Progenitor cell of endocrine pancreas (in vitro differentiated cells): ENCODE data around the gene CYP1B1. TPM values are rescaled to one million over a fixed set of nuclear protein-coding genes. Genes with fewer than 3 reads are reported as not detected.
A peak's percentile ranks its signal among the peaks of the same experiment; 100 is the strongest.

Source experiments
- DNase-seq: peaks from one replicate; pipeline ENCODE4 v3.0.0; 2021; ENCODE audit warnings: low spot score; ENCODE audit not compliant: unreplicated experiment
- H3K27ac Mint-ChIP-seq: 2 replicates; pipeline ENCODE4 v1.8.0; 2021; ENCODE audit warnings: mild to moderate bottlenecking, moderate library complexity, mixed read lengths
- H3K27me3 Mint-ChIP-seq: 2 replicates; pipeline ENCODE4 v1.8.0; 2021; ENCODE audit warnings: mixed read lengths
- H3K36me3 Mint-ChIP-seq: 2 replicates; pipeline ENCODE4 v1.8.0; 2022; ENCODE audit warnings: mixed read lengths; ENCODE audit not compliant: insufficient read depth
- H3K4me1 Mint-ChIP-seq: 2 replicates; pipeline ENCODE4 v1.8.0; 2021; ENCODE audit warnings: low read depth, mixed read lengths
- H3K4me3 Mint-ChIP-seq: 2 replicates; pipeline ENCODE4 v1.8.0; 2021; ENCODE audit warnings: low read depth, mild to moderate bottlenecking, moderate library complexity, mixed read lengths
- H3K9me3 Mint-ChIP-seq: 2 replicates; pipeline ENCODE4 v1.8.0; 2021; ENCODE audit warnings: low read depth, mixed read lengths
- total RNA-seq: library from RNA; stranded (reverse); gene quantifications from 2 replicates; pipeline ENCODE4 v1.2.1, GENCODE V29; 2021
- TF ChIP-seq, protein P1 (sequence below): fragments of 200-600 bp; sonication (generic); IDR thresholded peaks from one replicate; pipeline ENCODE4 v1.5.0; 2021; ENCODE audit warnings: antibody characterized with exemption, mild to moderate bottlenecking; ENCODE audit not compliant: unreplicated experiment

CYP1B1 gene
- total RNA-seq, 1 donor from 2014 or later: 1.6 TPM

DNA sequence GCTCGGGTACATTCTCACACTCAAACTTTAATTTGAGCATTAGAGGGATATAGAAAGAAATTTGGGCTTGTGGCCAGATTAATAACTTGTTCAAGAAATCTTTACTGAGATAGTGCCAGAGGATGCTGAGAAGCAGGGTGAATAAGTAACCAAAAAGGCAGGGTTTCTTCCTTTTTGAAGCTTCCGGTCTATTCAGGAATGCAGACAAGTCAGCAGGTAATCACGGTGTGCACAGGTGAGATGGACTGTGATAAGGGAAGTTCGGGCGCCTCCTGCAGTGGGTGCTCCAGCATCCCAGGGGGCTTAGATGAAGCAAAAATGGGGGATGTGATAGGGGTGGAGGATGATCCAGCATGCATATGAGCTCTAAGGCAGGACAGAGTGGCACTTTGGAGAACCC is 44.9 kb upstream of the CYP1B1 start:
- Mint-ChIP-seq H3K9me3 (no peaks in the 10 kb centered on the region), H3K36me3 (no peaks in the 10 kb centered on the region), H3K27ac (no peak overlapping the region), H3K4me1 (peaks cover 2% of the 10 kb centered on the region), H3K4me3 (no peak overlapping the region), H3K27me3 (no peaks in the 10 kb centered on the region)
- DNase-seq: no peak
- TF ChIP-seq, protein P1, sequence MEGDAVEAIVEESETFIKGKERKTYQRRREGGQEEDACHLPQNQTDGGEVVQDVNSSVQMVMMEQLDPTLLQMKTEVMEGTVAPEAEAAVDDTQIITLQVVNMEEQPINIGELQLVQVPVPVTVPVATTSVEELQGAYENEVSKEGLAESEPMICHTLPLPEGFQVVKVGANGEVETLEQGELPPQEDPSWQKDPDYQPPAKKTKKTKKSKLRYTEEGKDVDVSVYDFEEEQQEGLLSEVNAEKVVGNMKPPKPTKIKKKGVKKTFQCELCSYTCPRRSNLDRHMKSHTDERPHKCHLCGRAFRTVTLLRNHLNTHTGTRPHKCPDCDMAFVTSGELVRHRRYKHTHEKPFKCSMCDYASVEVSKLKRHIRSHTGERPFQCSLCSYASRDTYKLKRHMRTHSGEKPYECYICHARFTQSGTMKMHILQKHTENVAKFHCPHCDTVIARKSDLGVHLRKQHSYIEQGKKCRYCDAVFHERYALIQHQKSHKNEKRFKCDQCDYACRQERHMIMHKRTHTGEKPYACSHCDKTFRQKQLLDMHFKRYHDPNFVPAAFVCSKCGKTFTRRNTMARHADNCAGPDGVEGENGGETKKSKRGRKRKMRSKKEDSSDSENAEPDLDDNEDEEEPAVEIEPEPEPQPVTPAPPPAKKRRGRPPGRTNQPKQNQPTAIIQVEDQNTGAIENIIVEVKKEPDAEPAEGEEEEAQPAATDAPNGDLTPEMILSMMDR: no peak

DNA sequence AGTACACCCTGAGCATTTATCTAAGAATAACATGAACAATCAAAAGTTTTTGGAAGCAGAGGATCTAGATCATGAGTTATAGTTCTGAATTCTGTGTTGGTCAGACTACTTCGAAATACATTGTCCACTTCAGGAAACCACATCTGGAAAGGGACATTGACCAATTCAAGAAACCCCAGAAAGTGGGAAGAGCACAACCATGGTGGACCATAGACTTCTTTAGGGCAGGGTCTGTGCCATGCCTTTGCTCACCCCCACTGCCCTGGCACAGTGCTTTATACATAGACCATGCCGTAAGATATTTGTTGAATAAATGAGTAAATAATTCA is 44.3 kb upstream of the CYP1B1 start:
- no peak overlapping the region for H3K4me3 Mint-ChIP-seq

DNA sequence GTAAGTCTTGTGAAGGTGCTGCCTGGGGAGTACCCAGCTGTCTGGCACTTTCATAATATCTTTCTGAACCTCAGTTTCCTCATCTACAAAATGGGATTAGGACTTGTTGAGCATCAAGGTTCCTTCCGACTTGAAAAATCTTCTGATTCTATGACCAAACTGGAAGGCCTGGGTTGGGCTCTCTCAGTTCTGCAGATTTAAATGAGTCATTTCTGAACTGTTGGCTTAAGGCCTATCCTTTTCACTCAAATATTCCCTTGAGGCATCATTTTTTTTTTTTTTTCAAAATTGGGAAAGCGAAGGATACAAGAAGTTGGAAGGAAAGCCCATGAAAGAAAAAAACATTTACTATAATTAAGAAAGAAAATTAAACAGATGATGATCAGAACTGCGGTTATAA is 40.8 kb upstream of the CYP1B1 start:
- Mint-ChIP-seq H3K4me3 (no peak overlapping the region), H3K27me3 (no peaks in the 10 kb centered on the region), H3K27ac (no peak overlapping the region), H3K36me3 (peaks cover 4% of the 10 kb centered on the region), H3K4me1 (peaks cover 8% of the 10 kb centered on the region), H3K9me3 (peaks cover 7% of the 10 kb centered on the region)
- DNase-seq: no peak
- TF ChIP-seq, protein P1: no peak

More for the DNA sequence above, 44.3 kb upstream of the CYP1B1 start:
- Mint-ChIP-seq H3K9me3 (no peaks in the 10 kb centered on the region), H3K4me1 (peaks cover 2% of the 10 kb centered on the region), H3K36me3 (no peaks in the 10 kb centered on the region), H3K27ac (no peak overlapping the region), H3K27me3 (no peaks in the 10 kb centered on the region)
- DNase-seq: no peak
- TF ChIP-seq, protein P1: no peak

DNA sequence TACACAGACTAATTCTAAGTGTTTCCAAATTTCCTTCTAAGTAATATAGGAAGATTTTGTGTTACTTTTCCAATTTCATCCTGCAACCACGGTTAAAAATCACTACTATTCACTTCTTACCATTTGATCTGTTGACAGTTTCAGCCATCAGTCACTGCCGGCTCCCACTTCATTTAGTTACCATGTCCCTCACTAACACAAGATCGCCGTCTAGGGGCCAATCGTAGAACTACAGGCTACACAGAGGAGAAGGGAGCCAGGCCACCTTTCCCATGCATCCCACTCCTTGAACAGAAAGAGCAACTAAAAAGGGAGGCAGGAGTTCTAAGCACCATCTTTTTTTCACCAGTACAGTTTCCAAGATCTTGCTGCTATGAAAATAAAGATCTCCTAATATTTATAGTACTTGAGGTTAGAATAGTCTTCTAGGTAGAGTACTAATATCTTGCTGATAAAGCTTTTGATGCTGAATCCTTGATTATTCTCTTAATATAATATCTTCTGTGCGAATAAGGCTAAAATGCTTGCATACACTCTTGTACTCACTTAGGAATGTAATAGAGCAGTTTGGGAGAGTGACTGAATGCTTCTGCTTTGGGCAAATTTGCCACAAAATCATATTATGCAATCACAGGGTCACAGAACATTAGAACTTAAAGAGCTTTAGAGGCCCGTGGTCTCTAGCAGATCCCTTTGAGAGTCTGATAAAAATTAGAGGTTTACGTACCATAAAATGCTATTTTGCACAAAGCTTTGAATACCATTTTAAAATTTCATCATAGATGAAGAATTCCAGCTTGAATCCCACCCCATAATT is 39.5 kb upstream of the CYP1B1 start:
- H3K27me3 Mint-ChIP-seq: no peaks in the 10 kb centered on the region

DNA sequence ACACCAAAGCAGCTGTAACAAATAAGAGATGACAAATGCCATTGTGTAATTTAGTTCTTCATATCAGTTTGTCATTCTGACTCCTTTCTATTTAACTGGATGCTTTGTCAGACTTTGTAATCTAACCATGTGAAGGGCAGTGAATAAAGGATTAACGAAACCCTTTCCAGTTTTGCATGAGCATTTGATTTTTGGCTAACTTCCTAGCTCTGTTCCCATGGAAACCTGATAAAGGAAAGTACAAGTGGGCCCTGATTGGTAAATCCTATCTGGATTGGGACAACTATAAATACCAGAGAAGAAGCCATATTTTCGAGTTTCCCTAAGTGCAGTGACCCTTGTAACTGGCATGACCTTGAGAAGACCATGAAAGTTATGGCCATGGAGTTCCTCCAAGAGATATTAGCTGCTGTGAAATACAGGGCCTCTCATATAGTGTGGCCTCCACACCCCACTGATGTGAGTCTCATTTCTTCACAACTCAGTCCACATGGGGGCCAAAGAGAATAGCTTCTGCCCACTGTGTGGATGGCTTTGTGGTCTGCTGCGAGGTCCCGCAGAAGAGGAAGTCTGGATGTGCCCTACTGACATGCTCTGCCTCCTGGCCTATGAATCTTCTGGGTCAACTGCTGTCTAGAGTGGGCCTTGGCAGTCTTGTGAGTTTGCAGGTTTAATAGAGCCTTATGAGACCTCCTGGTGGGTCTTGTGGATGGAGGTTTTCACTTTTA is 38.2 kb upstream of the CYP1B1 start:
- Mint-ChIP-seq H3K27ac (no peak overlapping the region), H3K4me1 (peaks cover 21% of the 10 kb centered on the region), H3K4me3 (no peak overlapping the region), H3K36me3 (peaks cover 4% of the 10 kb centered on the region), H3K9me3 (peaks cover 9% of the 10 kb centered on the region), H3K27me3 (no peaks in the 10 kb centered on the region)
- no peak for DNase-seq
- TF ChIP-seq, protein P1: no peak

More for the DNA sequence above, 39.5 kb upstream of the CYP1B1 start:
- DNase-seq: peak; percentile 78
- H3K9me3 Mint-ChIP-seq: peaks cover 9% of the 10 kb centered on the region
- no peak overlapping the region for H3K27ac Mint-ChIP-seq
- TF ChIP-seq, protein P1: peak; percentile 98
- peaks cover 4% of the 10 kb centered on the region for H3K36me3 Mint-ChIP-seq
- peaks cover 10% of the 10 kb centered on the region for H3K4me1 Mint-ChIP-seq
- H3K4me3 Mint-ChIP-seq: no peak overlapping the region
